WTC11 (cell line): ENCODE results near the gene SVBP.

Experiments used
- AFF4 ChIP-seq: sonication (generic); formaldehyde crosslinking; IDR thresholded peaks from 2 replicates; pipeline ENCODE4 v1.8.1; 2023; ENCODE audit warnings: mild to moderate bottlenecking, missing genetic modification reagents, borderline replicate concordance
- ATF6 ChIP-seq: sonication (generic); formaldehyde crosslinking; IDR thresholded peaks from 2 replicates; pipeline ENCODE4 v1.8.1; 2023; ENCODE audit warnings: mild to moderate bottlenecking, missing genetic modification reagents
- CTCF ChIP-seq: fragments of 200-600 bp; IDR thresholded peaks from 2 replicates; pipeline ENCODE4 v1.8.0; 2022; ENCODE audit warnings: antibody characterized with exemption
- FOXP4 ChIP-seq: sonication (generic); formaldehyde crosslinking; IDR thresholded peaks from 2 replicates; pipeline ENCODE4 v1.8.0; 2022; ENCODE audit warnings: mild to moderate bottlenecking, missing genetic modification reagents
- GRHL2 ChIP-seq: fragments of 250-450 bp; sonication (Bioruptor Pico); IDR thresholded peaks from 2 replicates; pipeline ENCODE4 v1.8.0; 2022; ENCODE audit warnings: mild to moderate bottlenecking, moderate library complexity; ENCODE audit not compliant: insufficient replicate concordance, severe bottlenecking
- JUN ChIP-seq: sonication (generic); formaldehyde crosslinking; IDR thresholded peaks from 2 replicates; pipeline ENCODE4 v1.8.0; 2023; ENCODE audit warnings: mild to moderate bottlenecking, missing genetic modification reagents
- ZBTB21 ChIP-seq: sonication (generic); formaldehyde crosslinking; IDR thresholded peaks from 2 replicates; pipeline ENCODE4 v1.8.1; 2023; ENCODE audit warnings: mild to moderate bottlenecking, missing genetic modification reagents, borderline replicate concordance

- no peak for TF ChIP-seq CTCF
- TF ChIP-seq JUN (CRISPR knock-in tag), result no peak
- TF ChIP-seq ATF6 (CRISPR knock-in tag), result no peak
- no peak for TF ChIP-seq GRHL2 (CRISPR knock-in tag)
- TF ChIP-seq AFF4 (CRISPR knock-in tag), result no peak
- no peak for TF ChIP-seq FOXP4
- TF ChIP-seq ZBTB21 (CRISPR knock-in tag), result no peak
Measured at GRCh38 chr1:42844592-42845140, 27.5 kb upstream of the SVBP start.
